OCI-LY1 (cell line): Measurements from ENCODE around the gene NPIPA1.

Experiments
- H2AFZ ChIP-seq: fragments of 200-600 bp; sonication (generic), shearing (Covaris generic); 2 replicates; pipeline ENCODE4 v1.6.0; 2014; ENCODE audit warnings: antibody characterized with exemption, mild to moderate bottlenecking, low read length
- H3F3A ChIP-seq: fragments of 200-600 bp; sonication (generic), shearing (Covaris generic); 2 replicates; pipeline ENCODE4 v1.6.0; 2014; ENCODE audit warnings: mild to moderate bottlenecking, antibody characterized with exemption, low read length, moderate library complexity; ENCODE audit not compliant: insufficient read depth
- H3K27ac ChIP-seq: fragments of 200-600 bp; sonication (generic); 2 replicates; pipeline ENCODE4 v1.5.1; 2014; ENCODE audit warnings: low read length, mixed run types, mild to moderate bottlenecking, low read depth; ENCODE audit not compliant: poor library complexity, severe bottlenecking
- H3K27me3 ChIP-seq: fragments of 200-600 bp; sonication (generic); 2 replicates; pipeline ENCODE4 v1.6.0; 2014; ENCODE audit warnings: antibody characterized with exemption, mild to moderate bottlenecking, low read length, moderate library complexity; ENCODE audit not compliant: insufficient read depth
- H3K36me3 ChIP-seq: fragments of 200-600 bp; sonication (generic); 2 replicates; pipeline ENCODE4 v1.6.1; 2014; ENCODE audit warnings: mild to moderate bottlenecking, antibody characterized with exemption, low read length, moderate library complexity, mixed read lengths; ENCODE audit not compliant: insufficient read depth
- H3K4me1 ChIP-seq: fragments of 200-600 bp; sonication (generic); 2 replicates; pipeline ENCODE4 v1.5.1; 2014; ENCODE audit warnings: mild to moderate bottlenecking, low read length, moderate library complexity; ENCODE audit not compliant: insufficient read depth, severe bottlenecking
- H3K4me2 ChIP-seq: fragments of 200-600 bp; sonication (generic), shearing (Covaris generic); 2 replicates; pipeline ENCODE4 v1.6.1; 2014; ENCODE audit warnings: low read length
- H3K4me3 ChIP-seq: fragments of 200-600 bp; sonication (generic); 2 replicates; pipeline ENCODE4 v1.5.1; 2014; ENCODE audit warnings: low read length, low read depth, mild to moderate bottlenecking, mixed read lengths; ENCODE audit not compliant: poor library complexity, severe bottlenecking
- H3K79me2 ChIP-seq: fragments of 200-600 bp; shearing (Covaris generic); 2 replicates; pipeline ENCODE4 v1.6.1; 2016; ENCODE audit warnings: mixed run types, low read length, mixed read lengths; ENCODE audit not compliant: insufficient read depth
- H3K9ac ChIP-seq: fragments of 200-600 bp; sonication (generic), shearing (Covaris generic); 2 replicates; pipeline ENCODE4 v1.6.1; 2014; ENCODE audit warnings: mild to moderate bottlenecking, low read length, mixed read lengths
- H3K9me2 ChIP-seq: fragments of 200-600 bp; sonication (generic), shearing (Covaris generic); 2 replicates; pipeline ENCODE4 v1.6.1; 2014; ENCODE audit warnings: low read depth, mild to moderate bottlenecking, low read length, mixed read lengths
- H3K9me3 ChIP-seq: fragments of 200-600 bp; shearing (Covaris generic); 2 replicates; pipeline ENCODE4 v1.6.1; 2014; ENCODE audit warnings: low read length, mixed read lengths
- H4K20me1 ChIP-seq: fragments of 200-600 bp; sonication (generic), shearing (Covaris generic); 2 replicates; pipeline ENCODE4 v1.6.0; 2016; ENCODE audit warnings: mild to moderate bottlenecking, low read length; ENCODE audit not compliant: insufficient read depth
- CTCF ChIP-seq: fragments of 200-600 bp; sonication (generic), shearing (Covaris generic); IDR thresholded peaks from 2 replicates; pipeline ENCODE4 v1.5.1; 2017; ENCODE audit warnings: mild to moderate bottlenecking, antibody characterized with exemption, low read length, moderate library complexity, mixed read lengths
- EZH2 ChIP-seq: fragments of 200-600 bp; sonication (generic), shearing (Covaris generic); IDR thresholded peaks from 2 replicates; pipeline ENCODE4 v1.8.0; 2017; ENCODE audit warnings: borderline replicate concordance, mixed run types, mild to moderate bottlenecking, antibody characterized with exemption, low read length, moderate library complexity, mixed read lengths

Gene NPIPA1

GRCh38 chr16:14957576-14958322, 20.5 kb downstream of the NPIPA1 start:
- Histone ChIP-seq H3K36me3 (no peaks in the 10 kb centered on the region), H3K4me2 (no peak overlapping the region), H3K4me3 (no peak overlapping the region), H2AFZ (no peak overlapping the region), H3K9me2 (no peaks in the 10 kb centered on the region), H3K9ac (no peak overlapping the region), H3K4me1 (no peaks in the 10 kb centered on the region), H3K27me3 (peaks cover 8% of the 10 kb centered on the region; the same call in 1 of the 2 replicates), H3K79me2 (no peaks in the 10 kb centered on the region), H3K27ac (no peak overlapping the region), H3F3A (no peaks in the 10 kb centered on the region), H4K20me1 (no peaks in the 10 kb centered on the region), H3K9me3 (no peaks in the 10 kb centered on the region)
- TF ChIP-seq EZH2 (no peak), CTCF (no peak)

- no peaks in the 10 kb centered on the region for H3K36me3 ChIP-seq
- no peaks in the 10 kb centered on the region for H3K9me3 ChIP-seq
- H3K27ac ChIP-seq: no peak overlapping the region
- no peak overlapping the region for H3K9ac ChIP-seq
- no peaks in the 10 kb centered on the region for H3F3A ChIP-seq
- no peaks in the 10 kb centered on the region for H3K9me2 ChIP-seq
- no peak for TF ChIP-seq CTCF
- TF ChIP-seq EZH2: no peak
- H3K4me1 ChIP-seq: no peaks in the 10 kb centered on the region
- H3K79me2 ChIP-seq: no peaks in the 10 kb centered on the region
- no peaks in the 10 kb centered on the region for H4K20me1 ChIP-seq
- no peak overlapping the region for H2AFZ ChIP-seq
- H3K27me3 ChIP-seq: peaks cover 8% of the 10 kb centered on the region; the same call in 1 of the 2 replicates
- H3K4me2 ChIP-seq: no peak overlapping the region
- H3K4me3 ChIP-seq: no peak overlapping the region
These were observed 21.0 kb downstream of the NPIPA1 start for GRCh38 chr16:14958323-14958600.

GRCh38 chr16:14958970-14959369, 21.7 kb downstream of the NPIPA1 start:
- Histone ChIP-seq H3K4me1 (no peaks in the 10 kb centered on the region), H3K4me2 (no peak overlapping the region), H3F3A (no peaks in the 10 kb centered on the region), H3K9ac (no peak overlapping the region), H3K4me3 (no peak overlapping the region), H4K20me1 (no peaks in the 10 kb centered on the region), H3K9me2 (no peaks in the 10 kb centered on the region), H3K27me3 (peaks cover 8% of the 10 kb centered on the region), H3K27ac (no peak overlapping the region), H3K9me3 (no peaks in the 10 kb centered on the region), H3K79me2 (no peaks in the 10 kb centered on the region), H3K36me3 (no peaks in the 10 kb centered on the region), H2AFZ (no peak overlapping the region)
- TF ChIP-seq CTCF (no peak), EZH2 (no peak)
